Measurements from ENCODE around the gene EDN1.

DNA sequence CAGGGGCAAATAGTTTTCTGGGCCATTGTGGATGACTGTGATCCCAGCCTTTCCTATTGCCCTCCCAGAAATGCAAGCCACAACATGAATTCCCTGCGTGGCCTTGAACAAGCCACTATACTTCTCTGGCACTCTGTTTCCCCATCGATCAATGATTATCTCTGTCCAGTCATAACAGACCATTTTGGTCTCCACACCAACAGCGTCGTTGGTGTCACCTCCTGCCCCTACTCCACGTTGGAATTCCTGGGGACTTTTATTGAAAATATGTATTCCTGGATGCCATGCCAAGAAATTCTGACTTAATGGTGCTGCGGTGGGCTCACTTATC, 50.3 kb downstream of the EDN1 start:
- TF ChIP-seq, protein P1, sequence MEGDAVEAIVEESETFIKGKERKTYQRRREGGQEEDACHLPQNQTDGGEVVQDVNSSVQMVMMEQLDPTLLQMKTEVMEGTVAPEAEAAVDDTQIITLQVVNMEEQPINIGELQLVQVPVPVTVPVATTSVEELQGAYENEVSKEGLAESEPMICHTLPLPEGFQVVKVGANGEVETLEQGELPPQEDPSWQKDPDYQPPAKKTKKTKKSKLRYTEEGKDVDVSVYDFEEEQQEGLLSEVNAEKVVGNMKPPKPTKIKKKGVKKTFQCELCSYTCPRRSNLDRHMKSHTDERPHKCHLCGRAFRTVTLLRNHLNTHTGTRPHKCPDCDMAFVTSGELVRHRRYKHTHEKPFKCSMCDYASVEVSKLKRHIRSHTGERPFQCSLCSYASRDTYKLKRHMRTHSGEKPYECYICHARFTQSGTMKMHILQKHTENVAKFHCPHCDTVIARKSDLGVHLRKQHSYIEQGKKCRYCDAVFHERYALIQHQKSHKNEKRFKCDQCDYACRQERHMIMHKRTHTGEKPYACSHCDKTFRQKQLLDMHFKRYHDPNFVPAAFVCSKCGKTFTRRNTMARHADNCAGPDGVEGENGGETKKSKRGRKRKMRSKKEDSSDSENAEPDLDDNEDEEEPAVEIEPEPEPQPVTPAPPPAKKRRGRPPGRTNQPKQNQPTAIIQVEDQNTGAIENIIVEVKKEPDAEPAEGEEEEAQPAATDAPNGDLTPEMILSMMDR (IDR thresholded peaks at IDR 0.05; ENCODE audit: low read depth, low read length): no peak
- TF ChIP-seq POLR2A (IDR thresholded peaks at IDR 0.05; ENCODE audit: extremely low read depth, insufficient read length) (no peak), MYC (IDR thresholded peaks at IDR 0.05; ENCODE audit: low read depth, low read length) (no peak)
- TF ChIP-seq, protein P2, sequence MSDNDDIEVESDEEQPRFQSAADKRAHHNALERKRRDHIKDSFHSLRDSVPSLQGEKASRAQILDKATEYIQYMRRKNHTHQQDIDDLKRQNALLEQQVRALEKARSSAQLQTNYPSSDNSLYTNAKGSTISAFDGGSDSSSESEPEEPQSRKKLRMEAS (IDR thresholded peaks at IDR 0.05; ENCODE audit: low read depth, low read length): no peak

Data from NB4 (cell line).